Stimulated activated CD8-positive, alpha-beta memory T cell treated with anti-CD3 and anti-CD28 coated beads, Interleukin-12 subunit alpha, Interleukin-12 subunit beta, amount 100 ng/mL, for 1 hour (primary cell): ENCODE measurements around the gene CAMKMT.

Experiments
- DNase-seq: peaks from one replicate; pipeline ENCODE4 v3.0.0-alpha.2; 2020; ENCODE audit warnings: low read depth

Gene CAMKMT

DNA sequence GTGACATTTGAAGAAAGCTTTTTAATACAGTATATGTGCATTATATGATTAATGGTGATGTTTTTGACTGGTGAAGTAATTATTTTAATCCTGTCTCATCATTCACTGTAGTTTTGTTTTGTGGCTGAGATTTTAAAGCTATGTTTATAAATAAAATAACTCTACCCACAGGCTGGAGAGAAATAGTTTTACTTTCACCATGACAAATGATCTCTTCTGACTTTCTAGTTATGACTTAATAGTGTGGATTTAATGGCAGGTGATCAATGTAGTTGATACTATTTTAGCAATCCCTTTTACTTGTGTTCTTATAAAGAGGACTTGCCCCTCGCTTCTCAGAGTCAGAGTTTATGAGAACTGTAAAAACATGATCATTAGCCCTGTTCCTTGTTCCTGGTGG is 290.2 kb downstream of the CAMKMT start:
- DNase-seq = no peak

DNA sequence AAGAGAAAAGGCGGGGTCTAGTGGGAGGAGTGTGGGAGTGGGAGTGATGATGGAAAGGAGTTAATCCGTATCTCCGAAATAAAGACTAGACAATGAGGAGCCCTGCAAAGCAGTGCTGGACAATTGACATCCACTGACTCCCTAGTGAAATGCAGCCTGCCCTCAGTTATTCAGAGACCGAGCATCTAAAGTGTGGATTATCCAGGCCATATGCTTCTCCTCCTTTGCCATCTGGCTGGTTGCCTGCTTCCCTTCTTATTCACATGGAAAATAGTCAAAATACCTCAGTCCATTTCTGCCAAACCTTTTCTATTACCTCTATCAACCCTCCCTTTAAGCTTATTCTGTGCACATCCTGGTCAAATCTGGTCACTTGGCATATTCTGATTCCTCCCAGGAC is 291.0 kb downstream of the CAMKMT start:
- no peak for DNase-seq

DNA sequence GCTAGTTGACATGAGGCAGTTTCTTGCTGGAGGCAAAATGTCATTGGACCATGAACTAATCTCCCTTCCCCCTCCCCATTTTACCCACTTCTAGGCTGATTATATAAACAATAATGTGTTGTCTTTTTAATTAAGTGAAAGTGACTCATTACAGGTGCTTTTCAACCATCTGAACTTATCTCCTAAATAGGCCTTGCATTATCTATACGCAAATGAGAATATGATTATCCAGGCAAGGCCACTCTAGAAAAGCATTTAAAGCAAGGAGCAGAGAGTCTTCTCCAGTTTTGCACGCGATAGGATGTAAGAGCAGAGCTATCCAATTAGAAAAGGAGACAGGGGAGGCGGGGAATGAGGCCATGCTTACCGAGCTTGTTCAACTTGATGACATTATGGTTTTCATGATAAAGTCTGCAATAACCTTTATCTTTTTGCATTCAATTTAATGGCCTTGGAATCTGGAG is 293.7 kb downstream of the CAMKMT start:
- DNase-seq = no peak

- DNase-seq = no peak
Measured at GRCh38 chr2:44656460-44656859, 294.7 kb downstream of the CAMKMT start.

GRCh38 chr2:44663471-44664073 is 301.8 kb downstream of the CAMKMT start:
- no peak for DNase-seq

DNA sequence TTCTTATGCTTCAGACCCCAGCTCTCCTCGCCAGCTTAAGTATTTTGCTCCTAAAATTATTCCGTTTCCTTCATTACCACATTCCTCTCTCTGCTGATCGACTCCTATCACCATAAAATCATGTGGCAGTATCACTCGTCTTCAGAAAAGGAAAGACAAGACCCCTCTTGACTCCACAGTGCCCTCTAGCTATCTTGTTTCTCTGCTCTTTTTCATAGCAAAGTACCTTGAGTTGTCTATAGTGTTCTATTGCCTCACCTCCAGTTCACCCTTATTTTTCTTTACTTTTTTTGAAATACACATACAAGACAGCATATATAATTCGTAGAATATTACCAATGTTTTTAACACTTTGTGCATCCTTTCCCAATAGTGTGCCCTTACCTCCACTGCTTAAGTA is 306.6 kb downstream of the CAMKMT start:
- DNase-seq = no peak

GRCh38 chr2:44671276-44671675 is 309.5 kb downstream of the CAMKMT start:
- DNase-seq = no peak

GRCh38 chr2:44671916-44672315 is 310.2 kb downstream of the CAMKMT start:
- DNase-seq = no peak

DNA sequence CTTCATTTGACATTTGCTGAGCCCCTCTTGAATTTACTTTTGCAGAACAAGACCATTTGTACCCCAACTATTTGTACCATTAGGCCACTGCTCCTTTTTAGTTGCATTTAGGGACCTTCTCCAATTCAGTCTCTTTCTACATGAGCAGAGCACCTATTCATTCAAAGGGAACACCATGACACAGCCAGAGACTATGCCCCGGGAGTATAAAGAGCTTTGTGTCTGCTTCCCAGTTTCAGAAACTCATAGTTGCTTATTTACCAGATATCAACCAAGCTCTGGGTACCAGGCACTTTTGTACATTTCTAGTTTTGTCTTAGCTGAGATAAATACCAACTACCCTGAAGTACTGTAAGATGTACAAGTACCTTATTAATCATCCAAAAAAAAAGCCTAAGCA is 310.7 kb downstream of the CAMKMT start:
- no peak for DNase-seq

DNA sequence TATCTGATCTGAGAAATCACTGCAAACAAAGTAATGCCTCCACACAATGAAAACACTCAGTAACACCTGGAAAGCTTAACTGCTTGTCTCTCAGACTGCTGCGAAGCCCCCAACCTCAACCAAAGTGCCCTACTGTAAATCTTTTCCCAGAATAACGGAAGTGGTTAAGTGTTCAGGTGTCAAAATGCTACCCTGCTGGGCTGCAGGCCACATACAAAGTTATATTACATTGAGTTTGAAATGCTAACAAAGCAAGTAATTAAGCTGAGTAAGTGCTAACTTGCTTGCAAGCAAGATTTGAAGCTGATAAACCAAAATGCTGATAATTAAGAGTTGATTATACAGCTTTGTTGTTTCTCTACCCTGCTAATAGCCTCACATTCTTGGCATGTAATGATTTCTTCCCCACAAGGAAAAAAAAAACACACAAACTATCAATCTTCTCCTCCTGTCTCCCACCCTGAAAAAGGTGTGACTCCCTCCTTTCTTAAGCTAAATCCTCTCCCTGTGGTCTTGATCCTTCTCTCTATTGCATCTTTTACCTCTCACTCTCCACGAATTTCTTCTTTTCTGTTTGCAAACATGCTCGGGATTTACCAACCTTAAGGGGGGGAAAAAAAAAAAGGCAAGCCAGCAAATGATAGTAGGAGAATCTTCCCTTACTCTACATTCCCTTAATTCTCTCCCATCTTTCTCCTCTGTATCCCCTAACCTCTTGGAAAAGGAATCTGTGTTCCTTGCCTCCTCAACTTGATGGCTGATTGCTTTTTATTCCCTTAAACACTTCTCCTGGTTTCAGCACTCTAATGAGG is 312.9 kb downstream of the CAMKMT start:
- no peak for DNase-seq

- DNase-seq = no peak
Measured at GRCh38 chr2:44676379-44676778, 314.6 kb downstream of the CAMKMT start.

DNA sequence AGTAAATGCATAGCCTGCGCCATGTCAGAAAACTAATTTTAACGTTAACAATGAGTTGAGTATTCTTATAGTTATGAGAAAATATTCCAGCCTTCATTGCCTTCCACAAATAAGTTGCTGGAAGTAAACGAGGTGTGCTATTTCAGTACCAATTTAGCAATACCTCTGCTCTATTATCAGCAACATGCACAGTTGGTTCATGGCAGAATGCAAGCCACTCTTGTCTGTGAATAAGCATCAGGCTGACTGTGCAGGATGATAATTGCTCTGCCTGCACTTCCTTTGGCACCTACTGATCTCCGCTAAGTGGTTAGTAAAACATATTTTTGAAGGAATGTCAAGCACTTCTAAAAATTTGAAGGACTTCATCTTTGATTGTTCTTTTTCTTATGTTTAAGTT is 317.8 kb downstream of the CAMKMT start:
- no peak for DNase-seq

DNA sequence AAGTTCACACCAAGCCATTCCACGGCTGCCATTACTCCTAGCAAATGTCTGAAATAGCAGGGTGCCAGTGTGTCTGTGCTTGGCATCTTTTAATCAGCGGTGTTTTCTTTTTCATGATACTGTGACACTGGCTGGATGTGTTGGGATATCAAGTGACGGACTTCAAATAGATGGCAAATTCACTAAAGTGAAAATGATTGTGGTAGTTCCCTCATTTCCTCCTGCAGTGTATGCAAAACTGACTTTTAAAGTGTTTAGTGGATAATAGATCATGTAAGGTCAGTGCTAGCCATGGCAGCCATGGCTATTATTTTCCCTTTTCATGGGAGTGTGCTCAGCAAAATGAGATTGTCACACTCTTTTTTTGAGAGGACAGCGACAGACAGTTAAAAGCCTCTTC is 318.2 kb downstream of the CAMKMT start:
- DNase-seq = no peak

GRCh38 chr2:44680424-44680971 is 318.8 kb downstream of the CAMKMT start:
- DNase-seq = no peak

DNA sequence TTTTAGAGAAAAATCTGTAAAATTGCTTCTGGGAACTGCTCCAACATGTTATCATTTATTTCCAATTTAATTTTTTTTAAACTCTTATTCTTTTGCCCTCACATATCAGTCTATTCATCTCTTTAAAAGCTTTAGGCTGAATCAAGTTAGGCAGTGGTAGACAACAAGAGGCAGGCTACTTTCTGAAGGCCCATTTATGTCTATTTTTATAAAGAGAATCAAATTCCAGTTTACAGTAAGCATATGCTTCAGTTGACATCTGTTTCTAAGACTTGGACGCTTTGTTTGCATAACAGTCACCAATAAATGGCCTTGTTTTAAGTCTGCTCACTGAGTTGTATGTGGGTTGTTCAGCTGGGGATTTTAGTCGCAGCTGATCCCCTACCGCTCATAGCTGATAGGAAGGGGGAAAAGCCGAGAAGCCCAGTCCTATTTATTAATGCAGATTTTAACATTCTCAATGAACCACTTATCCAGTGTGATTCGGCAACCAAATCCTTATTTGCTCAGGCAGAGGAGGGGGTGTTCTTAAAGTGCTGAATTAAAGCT is 319.3 kb downstream of the CAMKMT start:
- DNase-seq = no peak

DNA sequence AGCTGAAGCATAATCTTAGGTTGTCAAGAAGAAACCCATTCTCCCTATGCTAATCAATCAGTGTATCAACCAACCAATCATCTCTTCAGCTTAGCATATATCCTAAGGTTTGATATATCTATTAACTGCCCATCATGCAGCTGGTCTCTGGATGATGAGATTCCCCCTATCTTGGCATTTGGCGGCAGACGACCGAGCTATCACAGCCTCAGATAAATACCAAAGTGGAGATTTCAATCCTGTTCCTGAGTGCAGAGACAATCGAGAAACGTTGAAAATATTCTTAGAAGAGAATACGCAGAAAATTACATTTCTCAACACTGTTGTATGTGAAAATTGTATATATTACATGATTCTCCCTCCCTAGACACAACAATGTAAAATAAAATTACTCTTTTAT is 320.7 kb downstream of the CAMKMT start:
- DNase-seq = no peak

- no peak for DNase-seq
Measured at GRCh38 chr2:44684559-44684958, 322.8 kb downstream of the CAMKMT start.

DNA sequence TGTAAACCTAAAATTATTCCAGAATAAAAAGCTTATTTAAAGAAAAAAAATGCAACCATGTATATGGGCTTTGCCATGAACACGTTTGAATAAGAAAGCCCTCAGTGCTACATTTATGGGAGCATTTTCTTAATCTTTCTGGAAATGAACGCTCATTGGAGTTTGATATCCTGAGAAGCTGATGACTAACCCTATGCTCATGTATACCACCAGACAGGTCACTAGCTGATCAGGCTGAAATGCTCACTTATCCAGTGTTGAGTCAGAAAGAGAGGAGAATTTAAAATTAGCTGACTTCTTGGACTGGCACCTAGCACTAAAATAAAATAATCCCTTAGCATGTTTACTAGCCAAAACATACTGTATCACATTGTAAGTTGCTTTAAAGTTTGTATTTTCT is 324.8 kb downstream of the CAMKMT start:
- DNase-seq = no peak

DNA sequence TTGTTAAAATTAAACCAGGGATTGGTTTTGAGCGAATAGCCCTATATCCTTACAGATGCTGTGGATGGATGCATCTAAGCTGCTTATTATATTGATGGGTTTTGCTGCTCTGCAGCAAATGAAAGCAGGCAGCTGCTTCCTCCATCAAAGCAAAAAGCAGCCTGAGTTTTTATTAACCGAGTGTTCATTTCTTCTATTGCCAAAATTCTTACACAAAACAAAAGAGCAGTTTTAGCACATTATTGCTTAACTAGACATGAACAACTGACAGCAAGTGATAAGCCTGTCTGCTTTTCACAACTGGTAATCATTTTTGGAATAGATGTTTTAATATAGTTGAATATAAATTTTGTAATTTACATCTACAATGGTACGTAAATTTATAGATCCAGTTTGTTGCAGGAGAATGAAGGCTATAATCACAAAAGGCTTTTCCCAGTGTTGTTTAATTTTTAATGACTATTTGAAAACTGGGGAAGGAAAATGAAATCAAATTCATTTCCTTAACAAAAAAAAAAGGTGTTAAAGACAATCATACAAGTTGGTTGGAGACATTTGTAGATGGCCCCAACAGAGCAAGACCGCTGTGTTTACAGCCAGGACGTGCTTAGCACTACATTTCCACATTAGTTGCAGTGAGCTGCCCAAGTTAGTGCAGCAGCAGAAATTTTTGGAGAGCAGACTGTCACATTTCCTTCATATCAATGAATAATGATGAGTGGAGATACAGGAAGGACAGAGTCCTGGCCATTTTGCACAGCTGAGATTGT is 326.1 kb downstream of the CAMKMT start:
- no peak for DNase-seq

DNA sequence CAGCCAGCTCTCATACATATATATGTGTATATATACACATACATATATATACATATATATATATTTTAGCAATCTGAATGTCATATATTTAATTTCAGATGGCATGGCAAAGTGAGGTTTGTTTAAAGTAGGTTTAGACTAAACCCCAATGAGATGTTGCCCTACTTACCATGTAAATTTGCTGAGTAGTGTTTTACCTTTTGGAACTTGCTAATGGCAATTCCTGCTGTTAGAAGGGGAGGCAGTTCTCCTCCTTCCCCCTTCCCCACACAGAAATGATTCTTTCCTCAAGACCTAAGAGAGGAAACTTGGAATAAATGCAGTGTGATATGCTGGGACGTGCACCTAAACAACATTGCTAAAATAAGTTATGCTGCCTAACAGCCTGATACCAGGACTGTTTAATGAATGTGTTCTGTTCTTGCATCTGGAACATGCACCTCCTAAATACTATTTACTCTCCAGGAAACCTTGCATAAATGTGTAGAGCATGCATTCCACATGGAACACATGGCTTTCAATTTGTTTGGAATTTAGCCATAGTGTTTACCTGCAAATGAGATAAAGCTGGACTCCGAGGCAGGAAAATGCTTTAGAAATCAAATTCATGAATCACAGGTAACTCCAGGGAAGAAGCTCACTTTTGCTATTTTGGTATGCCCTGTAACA is 326.8 kb downstream of the CAMKMT start:
- no peak for DNase-seq

GRCh38 chr2:44689516-44689915 is 327.8 kb downstream of the CAMKMT start:
- DNase-seq = no peak
